Astrocyte of the cerebellum (primary cell): Measurements from ENCODE around the gene SLC25A42.

Experiments
- DNase-seq: peaks from one replicate; pipeline ENCODE4 v3.0.0-alpha.2; 2011; ENCODE audit warnings: low read depth
- H3K4me3 ChIP-seq: 2 replicates; pipeline ENCODE4 v1.5.1; 2011; ENCODE audit warnings: mild to moderate bottlenecking, low read depth, low read length, moderate library complexity
- CTCF ChIP-seq: IDR thresholded peaks from 2 replicates; pipeline ENCODE4 v1.5.1; 2012; ENCODE audit warnings: low read length, low read depth, moderate library complexity, mild to moderate bottlenecking; ENCODE audit errors: missing control alignments
- in situ Hi-C: cut with HindIII; loops from 2 replicates; pipeline ENCODE4 v1.10.0; 2017; ENCODE audit warnings: low sequenced_read_pairs

Gene SLC25A42

GRCh38 chr19:19155495-19156219, 91.9 kb downstream of the SLC25A42 start:
- no peak for DNase-seq
- in situ Hi-C loops = no loop called here
- no peak for TF ChIP-seq CTCF
- H3K4me3 ChIP-seq = no peak overlapping the region

GRCh38 chr19:19157808-19158207, 94.0 kb downstream of the SLC25A42 start:
- in situ Hi-C loops = no loop called here
- DNase-seq = no peak
- TF ChIP-seq CTCF = no peak
- H3K4me3 ChIP-seq = no peak overlapping the region

- no peak overlapping the region for H3K4me3 ChIP-seq
- in situ Hi-C loops = no loop called here
- no peak for DNase-seq
- no peak for TF ChIP-seq CTCF
Observed at GRCh38 chr19:19159534-19159933, 95.7 kb downstream of the SLC25A42 start.

GRCh38 chr19:19160461-19161035, 96.8 kb downstream of the SLC25A42 start:
- TF ChIP-seq CTCF = no peak
- no peak for DNase-seq

GRCh38 chr19:19162495-19162894, 98.7 kb downstream of the SLC25A42 start:
- TF ChIP-seq CTCF = no peak
- in situ Hi-C loops = no loop called here
- no peak for DNase-seq
- no peak overlapping the region for H3K4me3 ChIP-seq

More at GRCh38 chr19:19160461-19161035, 96.8 kb downstream of the SLC25A42 start:
- in situ Hi-C loops = no loop called here
- H3K4me3 ChIP-seq = no peak overlapping the region
